Measurements from ENCODE around the gene SESN3.
"Not testable (repeated sequence)": the region's sequence is repeated elsewhere in the genome, so short reads cannot be mapped to it uniquely, and the experiment has no call there.

The SESN3 gene

GRCh38 chr11:95231127-95231880, at the start of gene SESN3:
SESN3 (minus strand) TSS chr11:95231202; CDS start chr11:95230860, 342 bp downstream.
- DNase-seq = peak; percentile 70

- DNase-seq = no peak
Measured at GRCh38 chr11:95279921-95280868, 49.2 kb upstream of the SESN3 start.

GRCh38 chr11:95277868-95278267, 46.9 kb upstream of the SESN3 start:
- DNase-seq = no peak

- DNase-seq = no peak
Measured at GRCh38 chr11:95276139-95276538, 45.1 kb upstream of the SESN3 start.

GRCh38 chr11:95273618-95274017, 42.6 kb upstream of the SESN3 start:
- not testable (repeated sequence) for DNase-seq

- DNase-seq = no peak
Measured at GRCh38 chr11:95269036-95269819, 38.2 kb upstream of the SESN3 start.

GRCh38 chr11:95268391-95268790, 37.4 kb upstream of the SESN3 start:
- no peak for DNase-seq

GRCh38 chr11:95267601-95268213, 36.7 kb upstream of the SESN3 start:
- no peak for DNase-seq

GRCh38 chr11:95266751-95267374, 35.9 kb upstream of the SESN3 start:
- DNase-seq = no peak

GRCh38 chr11:95264881-95265280, 33.9 kb upstream of the SESN3 start:
- no peak for DNase-seq

- no peak for DNase-seq
Measured at GRCh38 chr11:95262994-95263765, 32.2 kb upstream of the SESN3 start.

GRCh38 chr11:95257456-95257971, 26.5 kb upstream of the SESN3 start:
- no peak for DNase-seq

- DNase-seq = no peak
Measured at GRCh38 chr11:95256321-95256779, 25.3 kb upstream of the SESN3 start.

- DNase-seq = no peak
Measured at GRCh38 chr11:95255251-95256145, 24.5 kb upstream of the SESN3 start.

GRCh38 chr11:95254716-95255115, 23.7 kb upstream of the SESN3 start:
- no peak for DNase-seq

- DNase-seq = no peak
Measured at GRCh38 chr11:95254131-95254704, 23.2 kb upstream of the SESN3 start.

GRCh38 chr11:95253141-95253540, 22.1 kb upstream of the SESN3 start:
- DNase-seq = no peak

GRCh38 chr11:95252586-95252985, 21.6 kb upstream of the SESN3 start:
- DNase-seq = no peak

- not testable (repeated sequence) for DNase-seq
Measured at GRCh38 chr11:95251896-95252295, 20.9 kb upstream of the SESN3 start.

Measured in 8988T (cell line).